Choroid plexus epithelial cell (primary cell): Measurements from ENCODE around the gene CHI3L2.

Experiments
- DNase-seq: peaks from one replicate; pipeline ENCODE4 v3.0.0-alpha.2; 2010; ENCODE audit warnings: low read depth
- H3K4me3 ChIP-seq: 2 replicates; pipeline ENCODE4 v1.5.1; 2011; ENCODE audit warnings: low read depth, mild to moderate bottlenecking, control low read depth, low read length, moderate library complexity
- TF ChIP-seq, protein P1 (sequence below): conservative IDR thresholded peaks from 2 replicates; pipeline ENCODE4 v1.5.1; 2011; ENCODE audit warnings: low read depth, mild to moderate bottlenecking, control low read depth, inconsistent platforms, low read length, moderate library complexity

Gene CHI3L2

DNA sequence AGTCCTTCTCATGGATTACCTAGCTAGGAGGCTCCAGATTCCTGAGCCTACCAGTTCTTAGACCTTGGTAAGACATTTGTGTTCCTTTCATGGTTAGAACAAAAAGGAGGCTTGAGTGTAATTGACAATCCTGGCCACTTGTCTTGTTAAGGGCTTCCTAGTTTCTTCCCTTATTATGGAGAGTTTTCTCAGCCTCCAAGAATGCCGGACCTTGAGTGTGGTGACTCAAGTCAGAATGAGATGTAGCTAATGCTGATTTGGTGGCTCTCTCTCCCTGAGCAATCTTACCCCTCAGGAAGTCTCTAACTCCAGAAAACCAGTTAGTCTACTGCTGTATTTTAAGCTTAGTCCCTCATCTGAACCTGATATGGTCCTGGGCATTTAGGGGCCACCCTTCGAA lies 14.3 kb downstream of the CHI3L2 start:
- TF ChIP-seq, protein P1, sequence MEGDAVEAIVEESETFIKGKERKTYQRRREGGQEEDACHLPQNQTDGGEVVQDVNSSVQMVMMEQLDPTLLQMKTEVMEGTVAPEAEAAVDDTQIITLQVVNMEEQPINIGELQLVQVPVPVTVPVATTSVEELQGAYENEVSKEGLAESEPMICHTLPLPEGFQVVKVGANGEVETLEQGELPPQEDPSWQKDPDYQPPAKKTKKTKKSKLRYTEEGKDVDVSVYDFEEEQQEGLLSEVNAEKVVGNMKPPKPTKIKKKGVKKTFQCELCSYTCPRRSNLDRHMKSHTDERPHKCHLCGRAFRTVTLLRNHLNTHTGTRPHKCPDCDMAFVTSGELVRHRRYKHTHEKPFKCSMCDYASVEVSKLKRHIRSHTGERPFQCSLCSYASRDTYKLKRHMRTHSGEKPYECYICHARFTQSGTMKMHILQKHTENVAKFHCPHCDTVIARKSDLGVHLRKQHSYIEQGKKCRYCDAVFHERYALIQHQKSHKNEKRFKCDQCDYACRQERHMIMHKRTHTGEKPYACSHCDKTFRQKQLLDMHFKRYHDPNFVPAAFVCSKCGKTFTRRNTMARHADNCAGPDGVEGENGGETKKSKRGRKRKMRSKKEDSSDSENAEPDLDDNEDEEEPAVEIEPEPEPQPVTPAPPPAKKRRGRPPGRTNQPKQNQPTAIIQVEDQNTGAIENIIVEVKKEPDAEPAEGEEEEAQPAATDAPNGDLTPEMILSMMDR, result no peak
- no peak for DNase-seq

DNA sequence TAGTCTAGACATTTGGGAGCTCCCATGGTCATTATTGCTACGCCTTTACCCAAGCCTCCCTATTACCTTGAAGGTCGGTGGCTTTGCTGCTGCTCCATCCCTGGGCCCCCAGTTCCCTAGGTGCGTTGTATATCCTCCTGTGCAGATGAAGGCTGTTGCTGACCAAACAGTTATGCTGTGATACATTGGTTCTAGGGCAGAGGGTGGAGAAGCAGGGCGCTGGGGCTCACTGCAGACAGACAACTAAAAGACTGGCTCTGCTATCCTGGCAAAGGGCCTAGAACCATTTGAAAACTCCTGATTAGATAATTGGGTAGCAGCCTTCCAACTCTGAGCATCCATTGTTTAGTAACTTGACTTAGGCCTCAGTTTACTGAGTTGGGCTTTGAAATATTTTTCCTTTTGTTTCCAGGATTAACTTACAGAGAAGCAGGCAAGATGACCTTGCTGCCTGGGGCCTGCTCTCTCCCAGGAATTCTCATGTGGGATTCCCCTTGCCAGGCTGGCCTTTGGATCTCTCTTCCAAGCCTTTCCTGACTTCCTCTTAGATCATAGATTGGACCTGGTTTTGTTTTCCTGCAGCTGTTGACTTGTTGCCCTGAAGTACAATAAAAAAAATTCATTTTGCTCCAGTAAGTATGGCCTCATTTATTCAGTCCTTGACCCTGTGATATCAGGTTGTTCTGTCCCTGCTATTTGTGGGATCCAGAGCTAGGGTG lies 15.5 kb downstream of the CHI3L2 start:
- H3K4me3 ChIP-seq, result no peak overlapping the region
- DNase-seq, result no peak
- TF ChIP-seq, protein P1, result no peak

More for the DNA sequence above, 14.3 kb downstream of the CHI3L2 start:
- H3K4me3 ChIP-seq, result no peak overlapping the region

DNA sequence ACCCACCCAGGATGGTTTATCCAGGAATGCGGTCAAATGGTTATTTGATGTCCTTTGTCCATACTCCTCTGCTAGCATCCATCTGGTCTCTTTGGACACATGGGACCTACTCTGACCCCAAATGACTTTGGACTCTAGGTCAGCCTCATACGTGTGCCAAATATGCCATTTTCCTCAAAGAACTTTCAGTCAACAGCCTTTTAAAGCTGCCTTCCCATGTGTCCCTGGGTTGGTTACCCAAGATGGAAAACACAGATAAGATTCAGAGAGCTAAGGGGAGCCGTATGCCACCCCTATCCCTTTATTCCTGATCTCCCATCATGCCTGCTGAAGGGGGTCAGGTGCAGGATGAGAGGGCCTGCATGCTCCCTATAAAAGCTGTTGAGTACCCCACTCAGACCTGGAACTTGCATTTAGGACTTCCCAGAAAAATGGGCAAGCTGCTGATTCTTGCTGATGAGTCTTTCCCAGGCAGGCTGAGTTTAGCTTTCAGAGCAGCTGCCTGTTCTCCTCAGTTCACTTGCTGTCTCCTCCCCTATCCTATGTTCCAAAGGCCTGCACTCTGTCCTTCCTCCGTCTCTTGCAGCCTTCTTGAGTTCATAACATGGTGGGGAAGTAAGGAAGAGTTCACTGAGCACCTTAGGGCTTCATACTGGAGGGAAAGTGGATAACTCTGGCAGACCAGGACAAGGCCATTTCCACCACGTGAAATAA lies 19.8 kb downstream of the CHI3L2 start:
- no peak overlapping the region for H3K4me3 ChIP-seq
- TF ChIP-seq, protein P1, result no peak
- DNase-seq, result no peak

DNA sequence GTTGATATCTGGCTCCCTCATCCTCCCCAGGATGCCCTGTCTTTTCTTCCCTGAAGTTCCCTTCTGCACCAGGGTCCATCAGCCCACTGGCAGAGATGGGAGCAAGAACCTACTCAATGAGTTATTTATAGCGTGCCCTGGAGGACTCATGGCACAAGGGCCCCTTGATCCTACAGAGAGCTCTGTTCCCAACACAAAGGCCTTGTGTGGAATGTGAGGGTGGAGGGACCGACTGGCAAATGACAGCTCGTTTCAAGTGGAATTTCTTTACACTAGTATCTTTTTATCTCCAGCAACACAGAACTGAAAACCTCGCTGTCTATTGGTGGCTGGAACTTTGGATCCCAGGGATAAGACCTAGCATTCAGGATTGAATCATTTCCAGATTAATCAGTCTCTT lies 22.4 kb downstream of the CHI3L2 start:
- TF ChIP-seq, protein P1, result no peak
- DNase-seq, result no peak
- H3K4me3 ChIP-seq, result no peak overlapping the region

DNA sequence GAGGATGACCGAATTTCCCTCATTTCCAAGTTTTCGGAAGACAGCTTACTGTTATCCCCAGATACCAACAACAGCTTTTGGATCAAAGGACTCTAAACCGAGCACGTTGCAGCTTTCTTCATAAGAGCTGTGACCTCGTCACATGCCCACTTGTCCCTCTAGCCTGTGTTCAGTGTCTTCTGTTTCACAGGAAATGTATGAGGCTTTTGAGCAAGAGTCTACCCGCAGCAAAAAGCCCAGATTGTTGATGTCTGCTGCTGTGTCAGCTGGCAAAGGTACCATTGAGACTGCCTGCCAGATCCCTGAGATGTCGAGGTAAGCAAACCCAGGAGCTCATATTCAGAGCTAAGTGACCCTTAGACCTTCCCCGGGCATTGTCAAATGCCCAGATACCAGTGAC lies 24.1 kb downstream of the CHI3L2 start:
- DNase-seq, result no peak
- TF ChIP-seq, protein P1, result no peak
- no peak overlapping the region for H3K4me3 ChIP-seq

DNA sequence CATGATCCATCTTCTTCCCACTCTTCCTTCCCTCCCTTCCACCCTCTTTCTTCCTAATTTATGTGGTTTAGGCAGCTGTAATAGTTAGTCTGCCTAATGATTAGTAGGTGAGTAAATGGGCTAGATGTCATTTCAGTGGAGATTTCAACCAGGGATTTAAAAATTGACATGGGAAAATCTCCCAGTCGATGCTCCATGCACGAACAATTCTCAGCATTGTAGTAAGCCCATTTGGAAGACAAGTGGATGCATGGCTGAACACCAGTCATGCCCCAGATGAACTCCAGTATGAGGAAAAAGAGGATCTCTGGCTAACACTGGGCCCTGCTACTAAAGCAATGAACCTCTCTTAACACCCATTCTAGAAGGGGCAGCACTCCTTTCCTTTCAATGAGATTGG lies 25.3 kb downstream of the CHI3L2 start:
- H3K4me3 ChIP-seq, result no peak overlapping the region
- TF ChIP-seq, protein P1, result no peak
- DNase-seq, result no peak

DNA sequence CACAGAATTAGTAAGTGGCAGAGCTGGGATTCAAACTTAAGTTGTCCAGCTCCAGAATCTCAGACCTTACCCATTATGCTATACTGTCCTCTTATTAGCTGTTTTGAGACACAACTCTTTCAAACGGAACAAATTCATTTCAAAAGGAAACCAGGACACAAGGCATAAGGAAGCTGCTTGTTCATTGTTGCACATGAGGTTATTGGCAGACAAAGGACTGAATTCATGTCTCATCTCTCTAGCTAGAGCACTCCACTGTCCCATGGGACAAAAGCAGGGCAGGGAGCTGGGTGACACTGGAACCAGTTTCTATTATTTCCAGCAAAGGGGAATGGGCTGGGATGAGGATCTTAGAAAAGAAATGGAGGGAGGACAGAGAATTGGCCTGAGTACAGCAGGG lies 26.4 kb downstream of the CHI3L2 start:
- TF ChIP-seq, protein P1, result no peak
- H3K4me3 ChIP-seq, result no peak overlapping the region
- no peak for DNase-seq
